HG02588 (cell line): Measurements from ENCODE around the gene UVRAG.

Source experiments
- ATAC-seq: cut with Tn5 transposase; IDR thresholded peaks from one replicate; pipeline ENCODE4 v1.9.1; 2021; ENCODE audit warnings: mild to moderate bottlenecking, moderate library complexity; ENCODE audit not compliant: unreplicated experiment

The UVRAG gene

DNA sequence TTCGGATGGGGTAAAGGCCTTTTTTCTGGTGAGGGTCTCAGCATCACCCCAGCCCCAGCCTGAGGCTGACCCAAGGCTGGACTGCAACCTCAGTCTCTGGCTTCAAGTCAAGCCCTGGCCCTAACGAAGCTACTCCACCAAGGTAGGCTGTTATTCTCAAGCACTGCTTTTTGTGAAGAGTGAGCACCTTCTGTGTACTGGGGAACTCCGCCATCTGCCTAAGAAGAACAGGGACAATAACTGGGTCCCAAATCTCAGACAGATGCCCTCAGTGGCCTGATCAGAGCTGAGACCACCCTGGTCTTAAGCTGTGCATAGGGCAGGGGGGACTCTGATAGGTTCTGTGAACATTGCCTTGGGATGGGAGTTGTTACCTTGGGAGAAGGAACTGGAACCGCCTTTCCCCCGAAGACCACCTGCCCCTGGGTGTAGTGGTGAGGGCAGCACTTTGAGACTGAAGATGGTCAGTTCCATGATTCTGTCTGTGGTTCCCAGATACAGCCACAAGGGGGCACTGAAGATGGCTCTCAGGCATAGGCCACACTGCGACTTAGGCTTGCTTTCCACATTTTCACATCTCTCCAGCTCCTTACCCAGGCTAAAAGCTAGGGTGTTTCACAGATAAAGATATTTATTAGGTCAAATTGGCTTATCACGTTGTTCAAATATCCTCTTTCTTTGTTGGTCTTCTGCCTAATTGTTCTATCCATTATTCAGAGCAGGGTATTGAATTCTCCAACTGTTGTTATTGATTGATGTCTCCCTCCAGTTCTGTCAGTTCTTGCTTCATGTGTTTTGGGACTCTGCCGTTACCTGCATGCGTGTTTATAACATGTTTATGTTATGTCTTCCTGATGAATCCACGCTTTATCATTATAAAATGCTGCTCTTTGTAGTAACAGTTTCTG, 11.8 kb upstream of the UVRAG start:
- ATAC-seq, result no peak

DNA sequence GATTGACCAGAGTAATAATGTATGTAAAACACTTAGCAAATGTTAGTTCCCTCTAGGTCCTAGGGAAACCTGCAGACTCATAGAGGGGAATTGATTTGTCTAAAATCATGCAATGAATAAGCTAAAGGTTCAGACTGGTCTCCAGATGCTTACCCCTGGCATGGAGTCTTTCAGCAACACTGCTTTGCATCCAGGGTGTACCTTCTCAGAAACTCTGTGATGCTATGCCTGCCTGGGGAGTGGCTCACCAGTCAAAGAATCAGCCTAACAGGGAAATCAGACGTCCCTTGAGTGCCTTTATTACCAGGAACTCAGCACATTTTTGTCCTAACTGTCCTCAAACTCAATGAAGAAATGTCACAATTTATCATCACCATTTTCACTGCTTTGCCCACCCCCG, 5.9 kb upstream of the UVRAG start:
- no peak for ATAC-seq

DNA sequence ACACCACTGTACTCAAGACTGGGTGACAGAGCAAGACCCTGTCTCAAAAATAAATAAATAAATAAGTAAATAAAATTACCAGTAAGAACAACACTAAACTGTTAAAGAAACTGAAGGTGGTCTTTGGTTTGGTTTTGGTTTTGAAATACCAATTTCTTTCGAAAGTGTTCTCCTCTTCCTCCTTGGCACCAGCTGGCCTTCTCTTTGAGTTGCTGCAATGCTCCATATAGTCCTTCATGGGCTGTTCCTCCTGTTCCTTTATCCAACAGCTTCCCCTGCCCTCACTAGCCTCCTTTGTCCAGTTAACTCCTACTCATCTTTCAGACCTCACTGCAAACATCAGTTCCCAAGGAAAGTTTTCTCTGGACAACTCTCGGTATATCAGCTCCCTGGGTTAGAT, 5.0 kb upstream of the UVRAG start:
- ATAC-seq, result no peak

DNA sequence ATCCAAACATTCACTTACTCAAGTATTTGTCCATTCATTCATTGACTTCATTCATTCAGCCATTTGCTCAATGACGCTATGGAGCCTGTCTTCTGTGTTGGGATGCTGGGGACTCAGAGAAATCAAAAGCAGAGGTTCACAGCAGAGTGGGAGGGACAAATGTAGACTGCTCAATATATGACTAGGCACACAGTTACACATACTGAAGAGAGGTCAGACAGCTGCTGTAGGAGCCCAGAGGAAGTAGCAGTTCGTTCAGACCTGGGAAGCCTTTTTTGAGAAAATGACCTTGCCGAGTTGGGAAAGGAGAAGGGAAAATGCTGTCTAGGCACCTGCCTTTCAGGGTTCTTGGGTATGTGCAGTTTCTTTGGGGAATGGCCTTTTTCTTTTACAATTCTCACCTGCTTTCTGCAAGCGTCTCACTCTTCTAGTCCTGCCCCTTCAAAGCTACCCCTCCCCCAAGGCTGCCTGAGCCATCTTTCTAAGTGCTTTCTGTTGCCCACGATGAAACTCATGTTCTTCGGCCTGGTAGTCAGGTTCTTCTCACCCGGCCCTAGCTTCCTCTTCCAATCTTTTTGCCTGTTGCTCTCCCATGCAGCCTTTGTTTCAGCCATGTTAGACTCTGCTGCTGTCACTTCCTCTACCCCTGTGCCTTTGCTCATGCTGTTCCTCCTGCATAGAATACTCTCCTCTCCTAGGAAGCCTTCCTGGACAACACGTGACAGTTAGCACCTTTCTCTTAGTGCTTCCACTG, 4.2 kb upstream of the UVRAG start:
- no peak for ATAC-seq

DNA sequence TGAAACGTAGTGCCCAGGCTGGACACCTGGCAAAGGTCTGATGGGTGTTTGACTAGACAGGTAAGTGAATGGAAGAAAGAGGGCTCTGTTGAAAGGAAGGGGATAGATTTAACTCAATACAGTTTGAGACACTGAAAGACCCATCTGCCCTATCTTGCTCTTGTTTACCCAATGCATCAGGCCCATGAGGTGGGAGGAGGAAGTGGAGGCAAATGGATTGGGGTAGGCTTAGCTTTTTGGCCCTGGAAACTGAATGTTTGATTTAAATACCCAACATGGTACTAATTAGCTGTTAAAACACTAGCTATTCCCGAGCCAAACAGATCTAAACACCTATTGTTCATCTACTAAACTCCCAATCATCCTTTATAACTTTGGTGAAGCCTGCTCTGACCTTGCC, 3.5 kb upstream of the UVRAG start:
- ATAC-seq, result no peak

DNA sequence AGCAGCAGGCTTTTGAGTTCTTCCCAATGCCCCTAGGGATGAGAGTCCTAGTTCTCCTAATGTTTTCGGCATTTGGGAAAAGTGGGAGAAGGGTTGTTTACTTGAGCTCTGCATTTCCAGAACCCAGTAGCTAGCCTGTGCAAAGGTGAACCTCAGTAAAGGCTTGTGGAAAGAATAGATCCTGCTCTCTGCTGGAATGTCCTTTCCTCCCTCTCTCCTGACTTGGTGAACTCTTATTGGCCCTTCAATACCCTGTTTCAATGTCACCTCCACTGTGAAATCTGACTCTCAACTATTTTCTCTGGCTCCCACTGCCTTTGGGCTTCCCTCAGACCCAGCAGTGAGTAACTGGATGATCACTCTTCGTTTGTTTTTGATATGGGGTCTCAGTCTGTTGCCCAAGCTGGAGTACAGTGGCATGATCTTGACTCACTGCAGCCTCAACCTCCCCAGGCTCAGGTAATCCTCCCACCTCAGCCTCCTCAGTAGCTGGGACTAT, 2.4 kb upstream of the UVRAG start:
- ATAC-seq, result no peak

DNA sequence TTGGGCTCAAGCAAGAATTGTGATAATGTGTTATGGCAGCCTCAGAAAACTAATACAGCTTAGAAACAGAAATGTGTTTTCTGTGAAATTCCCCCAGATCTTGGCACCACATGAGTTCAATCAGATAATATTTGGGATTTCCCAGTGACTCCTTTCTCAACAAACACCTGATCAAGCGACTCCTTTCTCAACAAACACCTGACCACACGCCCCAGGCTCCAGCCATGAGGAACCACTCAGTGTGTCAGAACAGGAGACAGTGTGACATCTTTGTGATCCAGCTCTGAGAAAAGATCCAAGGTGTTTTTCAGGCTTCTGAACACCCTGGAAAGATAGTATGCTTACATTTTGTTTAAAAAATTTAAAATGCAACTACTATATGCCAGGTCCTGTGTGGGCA, 1.9 kb upstream of the UVRAG start:
- no peak for ATAC-seq

DNA sequence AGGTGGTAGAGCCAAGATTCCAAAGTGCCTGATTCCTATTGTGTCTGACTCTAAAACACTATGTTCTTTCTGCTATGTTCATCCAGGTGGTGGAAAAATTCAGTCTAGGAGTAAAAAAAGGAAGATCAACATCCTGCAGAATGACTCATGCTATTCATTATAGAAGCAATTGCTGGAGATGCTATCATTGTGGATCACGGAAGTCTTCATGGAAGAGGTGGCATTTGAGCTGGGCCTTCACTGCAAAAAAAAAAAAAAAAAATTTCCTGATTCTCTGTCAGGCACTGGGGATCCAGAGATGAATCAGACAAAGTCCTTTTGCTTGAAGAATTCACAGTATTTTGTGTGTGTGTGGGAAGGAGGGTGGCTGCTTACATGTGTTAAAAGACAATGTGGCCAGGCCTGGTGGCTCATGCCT, 1.4 kb upstream of the UVRAG start:
- ATAC-seq, result no peak

DNA sequence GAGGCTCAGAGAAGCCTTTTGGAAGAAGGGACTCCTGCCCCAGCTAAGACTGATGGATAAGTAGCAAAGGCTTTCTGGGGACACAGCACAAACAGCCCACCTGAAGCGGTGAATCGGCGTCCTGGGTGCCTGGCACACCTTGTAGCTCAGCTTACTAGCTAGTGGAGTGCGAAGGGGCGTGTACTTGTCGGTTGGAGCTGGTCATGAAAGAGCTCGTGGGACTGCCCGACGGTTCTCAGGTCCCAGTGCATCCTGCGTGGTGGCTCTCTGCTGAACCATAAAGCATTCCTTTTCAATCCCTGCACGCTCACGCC, 690 bp upstream of the UVRAG start:
- peak; percentile 21 for ATAC-seq

DNA sequence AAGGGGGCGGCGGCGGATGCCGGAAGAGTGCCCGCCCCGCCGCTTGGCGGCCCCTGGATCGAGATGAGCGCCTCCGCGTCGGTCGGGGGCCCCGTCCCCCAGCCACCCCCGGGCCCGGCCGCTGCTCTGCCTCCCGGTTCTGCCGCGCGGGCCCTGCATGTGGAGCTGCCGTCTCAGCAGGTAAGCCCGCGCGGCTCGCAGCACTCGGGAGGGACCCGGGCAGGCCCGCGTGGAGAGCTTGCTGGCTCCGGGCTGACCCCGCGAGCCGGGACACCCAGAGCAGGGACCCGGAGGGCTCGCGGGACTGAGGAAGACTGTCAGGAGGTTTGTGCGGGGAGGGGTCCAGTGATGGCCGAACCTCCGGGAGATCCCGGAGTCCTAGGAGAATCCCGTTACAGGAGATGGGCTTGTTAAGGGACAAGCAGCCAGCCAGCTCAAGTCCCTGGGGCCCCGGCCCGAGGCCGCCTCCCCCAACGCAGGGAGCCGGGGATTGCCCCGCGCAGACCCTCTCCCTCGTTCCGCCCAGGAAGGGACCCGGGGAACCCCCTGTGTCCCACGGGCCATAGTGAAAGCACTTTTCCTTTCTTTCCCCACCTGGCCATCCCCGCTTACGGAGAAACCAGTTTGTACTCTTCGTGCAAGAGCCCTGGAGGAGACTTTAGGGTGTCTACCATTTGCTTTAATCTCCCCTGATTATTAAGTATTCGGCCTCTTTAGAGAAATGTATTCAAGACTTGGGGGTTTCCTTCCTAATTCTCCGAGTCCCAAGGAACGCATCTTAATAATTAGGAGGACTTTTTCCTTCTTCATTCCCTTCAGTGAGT, 547 bp downstream of the UVRAG start:
- peak; percentile 22 for ATAC-seq

DNA sequence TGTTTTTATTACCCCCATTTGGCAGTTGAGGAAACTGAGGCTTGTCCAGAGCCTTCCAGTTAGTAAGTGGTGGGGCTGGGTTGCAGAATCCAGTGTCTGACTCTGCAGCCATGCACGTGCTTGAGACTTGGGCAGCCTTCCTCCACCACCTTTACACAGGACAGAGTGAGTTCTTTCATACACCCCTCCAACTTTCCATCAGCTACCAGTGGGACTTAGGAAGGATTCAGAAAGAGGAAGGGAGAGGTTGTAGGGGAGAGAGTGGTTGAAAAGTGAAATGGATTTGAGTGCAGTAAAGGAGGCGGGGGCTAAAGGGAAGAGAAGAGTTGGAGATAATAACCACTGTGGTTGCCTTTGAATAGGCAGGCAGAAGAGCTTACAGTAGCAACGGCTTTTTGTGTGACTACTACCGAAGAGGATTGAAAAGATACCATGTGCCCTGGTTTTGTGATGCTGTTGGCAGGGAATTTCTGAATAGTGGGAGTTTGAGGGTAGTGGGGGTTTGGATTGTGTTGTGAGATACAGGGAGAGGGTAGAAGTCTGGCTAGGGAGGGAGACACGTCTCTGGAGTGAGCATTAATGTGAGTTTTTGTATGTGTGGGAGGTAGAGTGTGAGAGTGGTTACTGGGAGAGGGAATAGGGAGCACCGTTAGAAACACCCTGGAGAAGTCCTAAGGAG, 1.7 kb downstream of the UVRAG start:
- ATAC-seq, result no peak

DNA sequence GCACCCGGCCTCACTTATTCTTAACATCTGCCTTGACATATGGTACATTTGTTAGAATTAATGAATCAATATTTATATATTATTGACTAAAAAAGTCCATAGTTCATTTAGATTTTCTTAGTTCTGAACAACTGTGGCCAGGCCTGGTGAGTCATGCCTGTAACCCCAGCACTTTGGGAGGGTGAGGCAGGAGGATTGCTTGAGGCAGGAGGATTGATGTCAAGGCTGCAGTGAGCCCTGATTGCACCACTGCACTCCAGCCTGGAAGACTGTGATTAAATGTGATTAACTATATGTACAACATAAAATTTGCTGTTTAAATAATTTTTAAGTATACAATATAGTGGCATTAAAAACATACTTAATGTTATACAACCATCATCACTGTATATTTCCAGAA, 5.6 kb downstream of the UVRAG start:
- ATAC-seq, result no peak

DNA sequence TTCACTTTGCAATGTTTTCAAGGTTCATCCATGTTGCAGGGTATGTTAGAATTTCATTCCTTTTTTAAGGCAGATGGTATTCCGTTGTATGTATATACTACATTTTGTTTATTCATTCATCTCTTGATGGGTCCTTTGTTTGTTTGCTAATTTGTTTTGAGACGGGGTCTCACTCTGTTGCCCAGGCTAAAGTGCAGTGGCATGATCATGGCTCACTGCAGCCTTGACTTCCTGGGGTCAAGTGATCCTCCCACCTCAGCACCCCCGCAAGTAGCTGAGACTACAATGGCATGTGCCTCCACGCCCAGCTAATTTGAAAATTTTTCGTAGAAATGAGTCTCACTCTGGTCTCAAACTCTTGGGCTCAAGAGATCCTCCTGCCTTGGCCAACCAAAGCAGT, 6.2 kb downstream of the UVRAG start:
- no peak for ATAC-seq

DNA sequence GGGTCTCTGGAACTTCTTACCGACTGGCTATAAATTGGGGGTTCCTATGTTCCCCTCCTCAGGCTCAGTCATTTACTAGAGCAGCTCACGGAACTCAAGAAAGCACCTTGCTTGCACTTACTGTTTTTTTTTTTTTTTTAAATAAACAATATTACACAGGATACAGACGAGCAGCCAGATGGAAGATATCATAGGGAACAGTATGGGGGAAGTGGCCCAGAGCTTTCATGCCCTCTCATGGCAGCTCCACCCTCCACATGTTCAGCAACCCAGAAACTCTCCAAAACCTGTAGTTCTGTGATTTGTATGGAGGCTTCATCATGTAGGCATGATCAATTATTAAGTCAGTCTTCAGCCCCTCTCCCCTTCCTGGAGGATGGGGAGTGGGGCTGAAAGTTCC, 7.5 kb downstream of the UVRAG start:
- no peak for ATAC-seq

DNA sequence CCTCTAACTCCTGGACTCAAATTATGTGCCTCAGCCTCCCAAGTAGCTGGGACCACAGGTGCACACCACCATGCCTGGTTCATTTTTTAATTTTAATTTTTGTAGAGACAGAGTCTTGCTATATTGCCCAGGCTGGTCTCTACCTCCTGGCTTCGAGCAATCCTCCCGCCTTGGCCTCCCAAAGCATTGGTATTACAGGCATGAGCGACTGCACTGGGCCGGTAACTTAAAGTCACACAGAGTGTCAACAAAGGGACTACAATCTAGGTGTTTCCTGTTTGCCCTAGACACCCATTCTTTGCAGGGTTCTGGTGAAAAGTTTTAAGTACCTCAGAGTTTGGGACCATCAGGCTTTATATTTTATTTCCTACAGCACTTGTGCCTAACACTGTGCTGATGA, 8.4 kb downstream of the UVRAG start:
- ATAC-seq, result no peak

DNA sequence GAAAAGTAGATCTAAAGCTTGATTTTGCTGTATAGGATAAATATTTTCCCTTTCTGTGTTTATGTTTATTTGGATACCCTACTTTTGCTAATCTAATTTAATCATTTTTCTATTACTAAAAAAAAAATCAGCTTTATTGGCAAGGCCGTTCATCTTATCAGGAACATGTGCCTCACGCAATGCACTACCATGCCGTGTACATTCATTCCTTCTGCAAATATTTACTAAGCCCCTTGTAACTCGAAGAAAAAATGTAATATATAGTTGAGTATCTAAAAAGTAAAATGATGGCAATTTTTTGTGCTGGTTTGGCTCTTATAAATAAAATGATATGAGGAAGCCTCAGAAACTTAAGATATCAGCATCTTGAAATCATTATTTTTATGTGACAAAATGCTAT, 8.9 kb downstream of the UVRAG start:
- no peak for ATAC-seq

DNA sequence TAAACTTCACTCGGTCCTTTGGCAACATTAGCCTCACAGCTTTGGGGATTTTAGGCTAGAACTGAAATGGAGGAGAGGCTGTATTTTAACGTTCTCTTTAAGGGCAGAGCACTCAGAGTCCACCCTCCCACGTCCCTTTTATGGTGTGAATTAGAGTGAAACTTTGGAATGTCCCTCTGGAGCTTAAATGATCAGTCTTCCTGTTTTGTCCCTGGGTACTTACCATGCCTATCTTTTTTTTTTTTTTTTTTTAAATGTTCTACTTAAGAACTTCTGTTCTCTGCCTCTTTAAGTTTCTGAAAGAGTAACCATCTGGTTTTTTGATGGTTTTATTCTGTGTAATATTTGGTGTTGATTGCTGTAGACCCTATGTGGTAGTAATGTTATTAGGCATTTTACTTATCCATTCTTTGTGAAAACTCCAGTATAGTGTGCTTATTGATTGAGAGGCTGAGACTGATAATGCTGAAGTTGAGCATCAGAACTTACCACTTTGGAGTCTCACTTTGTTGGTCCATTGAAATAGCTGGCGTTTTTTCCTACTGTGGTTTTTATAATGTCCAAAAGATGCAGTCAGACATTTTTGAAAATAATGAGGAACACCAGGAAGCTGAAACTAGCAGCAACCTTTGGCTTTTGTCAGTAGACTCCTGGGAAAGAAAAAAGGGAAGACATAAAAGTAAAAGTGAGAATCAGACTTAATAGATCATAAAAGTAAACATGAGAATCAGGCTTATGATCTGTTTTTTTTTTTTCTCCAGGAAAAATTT, 11.6 kb downstream of the UVRAG start:
- no peak for ATAC-seq

DNA sequence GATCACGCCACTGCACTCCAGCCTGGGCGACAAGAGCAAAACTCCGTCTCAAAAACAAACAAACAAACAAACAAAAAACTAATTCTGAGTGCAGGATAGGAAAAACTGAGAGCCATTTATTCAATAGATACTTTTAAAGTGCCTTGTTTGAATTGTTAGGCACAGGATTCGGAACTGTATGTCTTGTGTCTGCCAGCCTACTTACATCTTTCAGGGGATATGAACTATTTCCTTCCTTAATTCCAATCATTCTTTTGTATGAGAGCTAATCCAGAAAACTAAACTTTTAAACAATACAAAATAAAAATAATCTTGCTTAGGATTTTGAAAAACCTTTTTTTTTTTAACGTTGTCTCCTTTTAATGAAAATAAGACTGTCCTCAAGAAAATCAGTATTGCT, 12.6 kb downstream of the UVRAG start:
- no peak for ATAC-seq

DNA sequence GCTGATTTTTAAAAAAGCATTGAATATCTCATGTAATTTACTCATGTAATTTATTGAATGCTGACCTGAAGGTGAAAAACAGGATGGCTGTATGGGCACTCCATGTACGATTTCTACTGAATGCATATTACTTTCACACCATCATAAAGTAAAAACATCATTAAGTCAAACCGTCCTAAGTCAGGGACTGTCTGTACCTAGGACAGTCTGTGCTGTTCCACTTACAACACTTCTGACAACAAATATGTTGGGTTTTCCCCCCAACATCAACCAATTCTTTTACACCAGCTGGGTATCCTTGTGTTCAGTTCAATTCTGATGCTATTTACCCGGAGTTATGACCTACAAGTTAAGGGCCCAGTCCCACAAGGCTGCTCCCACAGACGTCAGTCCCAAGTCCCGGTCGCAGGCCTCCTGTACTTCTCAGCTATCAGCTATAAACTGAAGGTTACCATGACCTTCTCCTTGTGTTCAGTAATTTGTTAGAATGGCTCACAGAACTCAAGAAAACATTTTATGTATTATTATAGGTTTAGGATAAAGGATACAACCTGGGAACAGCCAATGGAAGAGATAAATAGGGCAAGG, 17.0 kb downstream of the UVRAG start:
- no peak for ATAC-seq

DNA sequence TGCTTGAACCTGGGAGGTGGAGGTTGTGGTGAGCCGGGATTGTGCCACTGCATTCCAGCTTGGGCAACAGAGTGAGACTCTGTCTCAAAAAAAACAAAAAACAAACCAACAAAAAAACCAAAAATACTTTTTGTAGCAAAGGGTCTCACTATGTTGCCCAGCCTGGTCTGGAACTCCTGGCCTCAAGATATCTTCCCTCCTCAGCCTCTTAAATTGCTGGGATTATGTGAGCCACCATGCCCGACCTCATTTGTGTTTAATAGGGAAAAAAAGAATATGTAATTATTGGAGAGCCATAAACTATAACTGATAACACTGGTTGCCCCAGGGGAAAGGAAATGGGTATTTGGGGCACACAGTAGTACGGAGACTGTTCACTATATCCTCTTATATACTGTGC, 19.7 kb downstream of the UVRAG start:
- no peak for ATAC-seq
